Mesothelial cell of epicardium (in vitro differentiated cells): ENCODE measurements around the gene PRDX3. TPM values are rescaled to one million over a fixed set of nuclear protein-coding genes. Genes with fewer than 3 reads are reported as not detected.

Experiments
- DNase-seq, 2 experiments: peaks; one replicate each; pipeline ENCODE4 v3.0.0; 2021; ENCODE audit warnings: low spot score in 2 of 2; ENCODE audit not compliant: unreplicated experiment in 2 of 2
- H3K27ac Mint-ChIP-seq: 2 replicates; pipeline ENCODE4 v1.8.0; 2021; ENCODE audit warnings: mixed read lengths
- H3K27me3 Mint-ChIP-seq: 2 replicates; pipeline ENCODE4 v1.8.0; 2021; ENCODE audit warnings: low read depth, mixed read lengths
- H3K36me3 Mint-ChIP-seq: 2 replicates; pipeline ENCODE4 v1.8.0; 2021; ENCODE audit warnings: mixed read lengths
- H3K4me1 Mint-ChIP-seq: 2 replicates; pipeline ENCODE4 v1.8.0; 2021; ENCODE audit warnings: mixed read lengths
- H3K4me3 Mint-ChIP-seq: 2 replicates; pipeline ENCODE4 v1.8.0; 2021; ENCODE audit warnings: mild to moderate bottlenecking, moderate library complexity, mixed read lengths
- H3K9me3 Mint-ChIP-seq: 2 replicates; pipeline ENCODE4 v1.8.0; 2021; ENCODE audit warnings: mixed read lengths
- total RNA-seq: library from RNA; stranded (reverse); gene quantifications from 3 replicates; pipeline ENCODE4 v1.2.1, GENCODE V29; 2021
- TF ChIP-seq, protein P1 (sequence below): fragments of 200-600 bp; sonication (generic); IDR thresholded peaks from one replicate; pipeline ENCODE4 v1.5.0; 2021; ENCODE audit warnings: antibody characterized with exemption; ENCODE audit not compliant: unreplicated experiment

PRDX3 gene
- total RNA-seq, 1 donor from 2014 or later, result 85.7 TPM

DNA sequence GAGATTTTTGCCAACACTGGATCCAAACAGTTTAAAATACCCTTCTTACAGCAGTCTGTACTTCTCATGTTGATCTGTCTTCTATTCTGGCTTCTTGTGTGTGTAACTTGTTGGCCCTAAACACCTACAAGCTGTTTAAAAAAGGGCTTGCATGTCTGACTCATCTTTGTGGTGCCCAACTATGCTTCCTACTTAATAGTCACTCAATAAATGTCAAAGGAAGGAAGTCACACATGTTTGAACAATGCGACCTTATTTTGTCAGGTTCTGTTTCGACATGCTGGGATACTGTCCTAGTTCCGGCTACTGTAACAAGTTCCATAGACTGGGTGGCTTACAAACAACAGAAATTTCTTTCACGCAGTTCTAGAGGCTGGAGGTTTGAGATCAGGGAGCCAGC is 19.3 kb upstream of the PRDX3 start:
- Mint-ChIP-seq H3K4me3 (no peak overlapping the region), H3K4me1 (peaks cover 2% of the 10 kb centered on the region), H3K9me3 (no peaks in the 10 kb centered on the region), H3K27ac (no peak overlapping the region), H3K36me3 (no peaks in the 10 kb centered on the region), H3K27me3 (peaks cover 19% of the 10 kb centered on the region)
- DNase-seq, result no peak
- TF ChIP-seq, protein P1, sequence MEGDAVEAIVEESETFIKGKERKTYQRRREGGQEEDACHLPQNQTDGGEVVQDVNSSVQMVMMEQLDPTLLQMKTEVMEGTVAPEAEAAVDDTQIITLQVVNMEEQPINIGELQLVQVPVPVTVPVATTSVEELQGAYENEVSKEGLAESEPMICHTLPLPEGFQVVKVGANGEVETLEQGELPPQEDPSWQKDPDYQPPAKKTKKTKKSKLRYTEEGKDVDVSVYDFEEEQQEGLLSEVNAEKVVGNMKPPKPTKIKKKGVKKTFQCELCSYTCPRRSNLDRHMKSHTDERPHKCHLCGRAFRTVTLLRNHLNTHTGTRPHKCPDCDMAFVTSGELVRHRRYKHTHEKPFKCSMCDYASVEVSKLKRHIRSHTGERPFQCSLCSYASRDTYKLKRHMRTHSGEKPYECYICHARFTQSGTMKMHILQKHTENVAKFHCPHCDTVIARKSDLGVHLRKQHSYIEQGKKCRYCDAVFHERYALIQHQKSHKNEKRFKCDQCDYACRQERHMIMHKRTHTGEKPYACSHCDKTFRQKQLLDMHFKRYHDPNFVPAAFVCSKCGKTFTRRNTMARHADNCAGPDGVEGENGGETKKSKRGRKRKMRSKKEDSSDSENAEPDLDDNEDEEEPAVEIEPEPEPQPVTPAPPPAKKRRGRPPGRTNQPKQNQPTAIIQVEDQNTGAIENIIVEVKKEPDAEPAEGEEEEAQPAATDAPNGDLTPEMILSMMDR, result no peak

DNA sequence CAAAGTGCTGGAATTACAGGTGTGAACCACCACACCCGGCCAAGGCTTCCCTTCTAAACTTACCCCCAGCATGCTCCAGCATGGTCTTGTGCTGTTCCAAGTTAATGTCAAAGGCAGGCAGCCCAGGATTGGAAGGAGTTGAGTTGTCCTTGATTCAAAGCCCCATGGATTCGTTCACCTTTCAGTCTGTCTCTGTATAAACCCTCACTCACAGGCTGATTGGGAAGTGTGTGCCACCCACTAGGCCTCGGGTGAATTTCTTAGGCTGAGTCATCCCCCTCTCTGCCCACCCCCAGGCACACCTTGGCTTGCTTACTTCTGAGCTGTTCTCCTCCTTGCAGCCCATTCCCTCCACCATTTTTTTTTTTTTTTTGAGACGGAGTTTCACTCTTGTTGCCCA is 13.3 kb upstream of the PRDX3 start:
- Mint-ChIP-seq H3K4me3 (no peak overlapping the region), H3K27ac (no peak overlapping the region), H3K27me3 (peaks cover 2% of the 10 kb centered on the region), H3K36me3 (no peaks in the 10 kb centered on the region), H3K4me1 (peaks cover 8% of the 10 kb centered on the region), H3K9me3 (no peaks in the 10 kb centered on the region)
- DNase-seq, result no peak
- TF ChIP-seq, protein P1, result no peak

DNA sequence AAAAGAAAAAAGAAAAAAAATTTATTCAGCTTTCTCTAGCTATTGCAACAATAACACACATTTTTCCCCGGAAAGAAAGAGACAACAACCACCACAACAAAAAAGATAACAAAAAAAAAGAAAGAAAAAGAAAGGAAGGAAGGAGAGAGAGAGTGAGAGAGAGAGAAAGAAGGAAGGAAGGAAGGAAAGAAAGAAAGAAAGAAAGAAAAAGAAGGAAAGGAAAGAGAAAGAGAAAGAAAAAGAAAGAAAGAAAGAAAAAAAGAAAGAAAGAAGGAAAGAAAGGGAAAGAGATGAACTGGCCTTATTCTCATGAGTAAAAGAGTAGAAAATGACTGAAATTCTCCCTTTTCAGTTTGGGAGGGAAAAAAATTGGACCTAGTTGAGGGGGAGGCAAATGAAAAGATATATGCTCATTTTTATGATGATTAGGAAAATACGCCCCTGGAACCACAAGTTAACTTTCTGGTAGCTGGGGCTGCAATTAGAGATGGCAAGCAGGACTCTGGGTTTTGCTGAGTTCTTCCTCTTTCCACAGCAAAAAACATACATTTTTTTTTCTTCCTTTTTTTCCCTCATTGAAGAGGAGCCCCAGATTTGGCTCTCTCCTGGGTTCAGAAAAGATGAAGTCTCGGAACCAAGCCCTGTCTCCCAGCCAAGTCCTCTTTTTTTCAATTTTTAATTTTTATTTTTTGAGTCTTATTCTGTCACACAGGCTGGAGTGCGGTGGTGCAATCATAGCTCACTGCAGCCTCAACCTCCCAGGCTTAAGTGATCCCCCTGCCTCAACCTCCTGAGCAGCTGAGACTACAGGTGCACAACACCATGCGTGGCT is 12.6 kb upstream of the PRDX3 start:
- DNase-seq, result no peak
- H3K36me3 Mint-ChIP-seq, result no peaks in the 10 kb centered on the region
- no peaks in the 10 kb centered on the region for H3K9me3 Mint-ChIP-seq
- TF ChIP-seq, protein P1, result no peak
- no peak overlapping the region for H3K27ac Mint-ChIP-seq
- H3K4me3 Mint-ChIP-seq, result no peak overlapping the region
- peaks cover 8% of the 10 kb centered on the region for H3K4me1 Mint-ChIP-seq
- peaks cover 2% of the 10 kb centered on the region for H3K27me3 Mint-ChIP-seq

DNA sequence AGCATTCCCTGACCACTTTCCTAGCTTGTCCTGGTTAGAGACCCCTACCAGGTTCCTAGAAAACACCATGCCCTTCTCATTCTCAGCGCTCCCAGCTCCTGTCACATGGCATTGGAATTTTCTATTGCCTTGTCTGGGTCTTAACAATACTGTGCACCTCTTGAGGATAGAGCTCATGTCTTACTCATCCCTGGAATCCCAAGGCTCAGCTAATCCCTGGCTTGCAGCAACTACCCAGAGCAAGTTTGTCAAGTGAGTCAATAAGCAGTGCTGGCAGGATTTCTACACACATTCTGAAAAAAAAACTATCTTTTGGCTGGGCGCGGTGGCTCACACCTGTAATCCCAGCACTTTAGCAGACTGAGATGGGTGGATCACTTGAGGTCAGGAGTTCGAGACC is 11.7 kb upstream of the PRDX3 start:
- H3K9me3 Mint-ChIP-seq, result no peaks in the 10 kb centered on the region
- TF ChIP-seq, protein P1, result no peak
- H3K36me3 Mint-ChIP-seq, result no peaks in the 10 kb centered on the region

DNA sequence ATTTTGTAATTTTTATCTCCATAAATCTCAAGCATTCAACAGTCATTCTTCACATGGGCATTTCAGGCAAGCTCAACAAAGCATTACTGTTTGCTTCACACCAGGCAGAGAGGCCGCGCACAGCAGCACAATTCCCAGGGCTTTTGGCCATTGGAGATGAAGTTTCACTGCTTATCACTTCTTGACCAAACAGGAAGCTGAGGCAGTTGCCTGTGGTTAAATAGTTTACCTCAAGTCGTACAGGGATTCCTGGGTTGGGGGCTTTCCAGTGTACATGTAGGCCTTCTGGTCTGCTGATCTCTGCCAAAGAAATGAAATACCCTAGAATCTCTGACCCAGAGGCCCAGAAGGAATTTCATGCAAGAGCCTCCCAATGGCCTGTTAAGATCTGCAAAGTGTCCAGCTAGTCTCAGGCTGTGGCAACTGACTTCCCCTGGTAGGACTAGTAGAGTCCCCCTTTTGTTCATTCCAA is 11.2 kb upstream of the PRDX3 start:
- DNase-seq, result no peak
- Mint-ChIP-seq H3K4me3 (no peak overlapping the region), H3K9me3 (no peaks in the 10 kb centered on the region), H3K27me3 (peaks cover 2% of the 10 kb centered on the region), H3K36me3 (no peaks in the 10 kb centered on the region), H3K4me1 (peaks cover 8% of the 10 kb centered on the region), H3K27ac (no peak overlapping the region)
- TF ChIP-seq, protein P1, result no peak

More for the DNA sequence above, 11.7 kb upstream of the PRDX3 start:
- Mint-ChIP-seq H3K4me1 (peaks cover 8% of the 10 kb centered on the region), H3K27ac (no peak overlapping the region), H3K4me3 (no peak overlapping the region), H3K27me3 (peaks cover 2% of the 10 kb centered on the region)
- no peak for DNase-seq
